WTC11 (cell line): ENCODE measurements around the gene C2orf49. TPM values are rescaled to one million over a fixed set of nuclear protein-coding genes. Genes with fewer than 3 reads are reported as not detected.

Experiments
- ATAC-seq: fragments of 200-7000 bp; cut with Tn5 transposase; 2 replicates; pipeline ENCODE4 v1.10.0; 2021; ENCODE audit warnings: mild to moderate bottlenecking, moderate library complexity
- CTCF ChIA-PET: fragments of 300-600 bp; sonication (Branson Sonifier 250); formaldehyde crosslinking; loops from one replicate; lab custom pipeline; 2021; ENCODE audit warnings: antibody characterized with exemption; lab: Charles Lee
- POLR2A ChIA-PET: fragments of 350-600 bp; sonication (Branson Sonifier 250); formaldehyde crosslinking; loops from one replicate; lab custom pipeline; 2021; ENCODE audit warnings: antibody characterized with exemption; lab: Charles Lee
- DNase-seq: peaks from one replicate; pipeline ENCODE4 v3.0.0; 2021; ENCODE audit warnings: low spot score
- H3K27ac Mint-ChIP-seq: 2 replicates; pipeline ENCODE4 v1.8.0; 2021; ENCODE audit warnings: mixed read lengths
- H3K27me3 Mint-ChIP-seq: 2 replicates; pipeline ENCODE4 v1.8.0; 2021; ENCODE audit warnings: low read depth, mild to moderate bottlenecking, moderate library complexity, mixed read lengths
- H3K36me3 Mint-ChIP-seq: 2 replicates; pipeline ENCODE4 v1.8.0; 2021; ENCODE audit warnings: mixed read lengths
- H3K4me1 Mint-ChIP-seq: 2 replicates; pipeline ENCODE4 v1.8.0; 2022; ENCODE audit warnings: mixed read lengths
- H3K4me3 Mint-ChIP-seq: 2 replicates; pipeline ENCODE4 v1.8.0; 2021; ENCODE audit warnings: mild to moderate bottlenecking, moderate library complexity, mixed read lengths
- H3K9me3 Mint-ChIP-seq: 2 replicates; pipeline ENCODE4 v1.8.0; 2021; ENCODE audit warnings: mixed read lengths
- EMX1 ChIP-seq: fragments of 250-450 bp; sonication (Bioruptor Pico); IDR thresholded peaks from 2 replicates; pipeline ENCODE4 v1.8.0; 2021; ENCODE audit warnings: mild to moderate bottlenecking
- ESRRA ChIP-seq: sonication (generic); formaldehyde crosslinking; IDR thresholded peaks from 2 replicates; pipeline ENCODE4 v1.8.1; 2022; ENCODE audit warnings: mild to moderate bottlenecking, missing genetic modification reagents, borderline replicate concordance
- ETV6 ChIP-seq: sonication (generic); formaldehyde crosslinking; IDR thresholded peaks from 2 replicates; pipeline ENCODE4 v1.8.1; 2022; ENCODE audit warnings: mild to moderate bottlenecking, missing genetic modification reagents
- FOXK1 ChIP-seq: sonication (generic); formaldehyde crosslinking; IDR thresholded peaks from 2 replicates; pipeline ENCODE4 v1.8.0; 2022; ENCODE audit warnings: mild to moderate bottlenecking, moderate library complexity, missing genetic modification reagents
- FOXP1 ChIP-seq: sonication (generic); formaldehyde crosslinking; IDR thresholded peaks from 2 replicates; pipeline ENCODE4 v1.8.0; 2022; ENCODE audit warnings: missing genetic modification reagents, mild to moderate bottlenecking, moderate library complexity, borderline replicate concordance
- HMGA2 ChIP-seq: fragments of 250-450 bp; sonication (Bioruptor Pico); IDR thresholded peaks from 2 replicates; pipeline ENCODE4 v1.4.0; 2021; ENCODE audit warnings: mild to moderate bottlenecking, moderate library complexity
- JAZF1 ChIP-seq: fragments of 250-450 bp; sonication (Bioruptor Pico); IDR thresholded peaks from 2 replicates; pipeline ENCODE4 v1.9.0; 2021; ENCODE audit warnings: moderate library complexity, mild to moderate bottlenecking, inconsistent platforms
- NFE2L1 ChIP-seq: sonication (generic); formaldehyde crosslinking; IDR thresholded peaks from 2 replicates; pipeline ENCODE4 v1.8.1; 2023; ENCODE audit warnings: missing genetic modification reagents
- NR1H2 ChIP-seq: sonication (generic); formaldehyde crosslinking; IDR thresholded peaks from 2 replicates; pipeline ENCODE4 v1.9.0; 2021; ENCODE audit warnings: mild to moderate bottlenecking, moderate library complexity, missing genetic modification reagents
- PRRX2 ChIP-seq: fragments of 250-450 bp; sonication (Bioruptor Pico); IDR thresholded peaks from 2 replicates; pipeline ENCODE4 v1.8.0; 2021; ENCODE audit warnings: mild to moderate bottlenecking
- SOX15 ChIP-seq: fragments of 250-450 bp; sonication (Bioruptor Pico); IDR thresholded peaks from 2 replicates; pipeline ENCODE4 v1.9.0; 2021; ENCODE audit warnings: mild to moderate bottlenecking
- SP1 ChIP-seq: sonication (generic); formaldehyde crosslinking; conservative IDR thresholded peaks from 2 replicates; pipeline ENCODE4 v1.8.1; 2022; ENCODE audit warnings: missing genetic modification reagents
- TCF7 ChIP-seq: sonication (generic); formaldehyde crosslinking; IDR thresholded peaks from 2 replicates; pipeline ENCODE4 v1.8.0; 2022; ENCODE audit warnings: mild to moderate bottlenecking, low read depth, missing genetic modification reagents, moderate library complexity
- TEAD1 ChIP-seq: sonication (generic); formaldehyde crosslinking; IDR thresholded peaks from 2 replicates; pipeline ENCODE4 v1.8.0; 2022; ENCODE audit warnings: mild to moderate bottlenecking, missing genetic modification reagents
- TEAD4 ChIP-seq: sonication (generic); formaldehyde crosslinking; IDR thresholded peaks from 2 replicates; pipeline ENCODE4 v1.8.0; 2022; ENCODE audit warnings: mild to moderate bottlenecking, missing genetic modification reagents
- ZNF121 ChIP-seq: sonication (generic); formaldehyde crosslinking; IDR thresholded peaks from 2 replicates; pipeline ENCODE4 v1.8.0; 2023; ENCODE audit warnings: missing genetic modification reagents
- ZNF317 ChIP-seq: sonication (generic); formaldehyde crosslinking; IDR thresholded peaks from 2 replicates; pipeline ENCODE4 v1.8.1; 2023; ENCODE audit warnings: low read depth, mild to moderate bottlenecking, moderate library complexity, missing genetic modification reagents, borderline replicate concordance
- total RNA-seq: library from RNA; stranded (reverse); gene quantifications from 3 replicates; pipeline ENCODE4 v1.2.3, GENCODE V29; 2021
- TF ChIP-seq, protein P1 (sequence below): sonication (generic); formaldehyde crosslinking; conservative IDR thresholded peaks from 2 replicates; pipeline ENCODE4 v1.8.1; 2022; ENCODE audit warnings: mild to moderate bottlenecking, missing genetic modification reagents
- TF ChIP-seq, protein P2 (sequence below): sonication (generic); formaldehyde crosslinking; IDR thresholded peaks from 2 replicates; pipeline ENCODE4 v1.8.1; 2023; ENCODE audit warnings: mild to moderate bottlenecking, missing genetic modification reagents
- TF ChIP-seq, protein P3 (sequence below): sonication (generic); formaldehyde crosslinking; IDR thresholded peaks from 2 replicates; pipeline ENCODE4 v1.8.1; 2022; ENCODE audit warnings: low read depth, missing genetic modification reagents, borderline replicate concordance
- TF ChIP-seq, protein P4 (sequence below): sonication (generic); formaldehyde crosslinking; IDR thresholded peaks from 2 replicates; pipeline ENCODE4 v1.8.0; 2023; ENCODE audit warnings: missing genetic modification reagents
- TF ChIP-seq, protein P5 (sequence below): fragments of 250-450 bp; sonication (Bioruptor Pico); conservative IDR thresholded peaks from 2 replicates; pipeline ENCODE4 v1.9.0; 2021; ENCODE audit warnings: mild to moderate bottlenecking
- TF ChIP-seq, protein P6 (sequence below): fragments of 200-600 bp; IDR thresholded peaks from 2 replicates; pipeline ENCODE4 v1.8.0; 2022; ENCODE audit warnings: antibody characterized with exemption
- TF ChIP-seq, protein P7 (sequence below): fragments of 250-450 bp; sonication (Bioruptor Pico); IDR thresholded peaks from 2 replicates; pipeline ENCODE4 v2.1.2; 2022; ENCODE audit warnings: mild to moderate bottlenecking, moderate library complexity

The C2orf49 gene
- total RNA-seq, 1 experiment from 2014 or later, result 15.9 TPM

DNA sequence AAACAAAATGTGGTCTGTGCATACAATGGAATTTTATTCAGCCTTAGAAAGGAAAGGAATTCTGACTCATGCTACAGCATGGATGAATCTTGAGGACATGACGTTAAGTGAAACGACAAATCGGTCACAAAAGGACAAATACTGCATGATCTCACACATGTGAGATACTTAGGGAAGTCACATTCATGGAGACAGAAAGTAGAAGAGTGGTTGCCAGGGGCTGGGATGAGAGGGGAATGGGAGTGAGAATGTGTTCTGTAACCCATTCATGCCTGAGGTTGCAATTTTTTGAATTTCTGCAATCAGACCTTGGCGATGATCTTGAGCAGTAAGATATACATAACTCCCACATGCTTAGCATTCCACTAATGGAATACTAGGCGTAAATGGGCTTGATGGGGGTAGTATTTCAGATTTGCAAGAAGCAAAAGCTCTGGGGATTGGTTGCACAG, 39.5 kb downstream of the C2orf49 start:
- ATAC-seq, result no peak
- CTCF ChIA-PET, result no interaction called here
- TF ChIP-seq ZNF121 (CRISPR knock-in tag), result no peak
- TF ChIP-seq ZNF317, result no peak
- TF ChIP-seq NFE2L1 (CRISPR knock-in tag), result no peak
- TF ChIP-seq, all 79 proteins: peak for 0
- no peaks in the 10 kb centered on the region for H3K9me3 Mint-ChIP-seq
- POLR2A ChIA-PET, result no interaction called here
- H3K27ac Mint-ChIP-seq, result peak overlapping the region; percentile 54
- peaks cover 10% of the 10 kb centered on the region for H3K36me3 Mint-ChIP-seq
- H3K4me3 Mint-ChIP-seq, result no peak overlapping the region
- no peaks in the 10 kb centered on the region for H3K4me1 Mint-ChIP-seq
- DNase-seq, result no peak
- no peaks in the 10 kb centered on the region for H3K27me3 Mint-ChIP-seq

DNA sequence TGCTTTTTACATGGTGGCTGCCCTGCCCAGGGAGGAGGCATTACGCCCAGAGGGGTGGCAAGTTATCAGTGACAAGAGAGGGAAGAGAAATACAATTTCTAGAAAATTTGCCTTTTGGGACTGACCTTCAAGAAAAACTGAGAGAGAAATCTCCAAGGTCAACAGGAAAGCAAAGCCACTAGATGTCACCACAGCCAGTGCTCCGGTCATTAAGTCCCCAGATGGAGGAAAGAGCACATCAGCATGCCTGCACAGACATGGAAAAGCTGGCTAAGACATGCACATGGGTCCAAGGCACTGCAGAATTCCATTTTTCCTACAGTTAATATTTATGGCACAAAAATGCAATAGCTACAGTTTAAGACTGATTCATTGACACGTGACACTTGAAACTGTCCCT, 40.5 kb downstream of the C2orf49 start:
- Mint-ChIP-seq H3K27ac (no peak overlapping the region), H3K9me3 (no peaks in the 10 kb centered on the region), H3K27me3 (no peaks in the 10 kb centered on the region), H3K4me3 (no peak overlapping the region), H3K36me3 (peaks cover 8% of the 10 kb centered on the region), H3K4me1 (no peaks in the 10 kb centered on the region)
- no peak for TF ChIP-seq TCF7 (CRISPR knock-in tag)
- TF ChIP-seq SOX15 (CRISPR knock-in tag), result no peak
- TF ChIP-seq FOXP1 (CRISPR knock-in tag), result no peak
- TF ChIP-seq FOXK1 (CRISPR knock-in tag), result no peak
- TF ChIP-seq TEAD1 (CRISPR knock-in tag), result no peak
- ATAC-seq (no peak), DNase-seq (no peak)
- ChIA-PET POLR2A (no interaction called here), CTCF (interaction anchor here (0.6 to 1.5 kb wide), 4 partner anchors 26 to 597 kb away, joined by 3 read pairs; no protein-coding TSS in a partner anchor)

DNA sequence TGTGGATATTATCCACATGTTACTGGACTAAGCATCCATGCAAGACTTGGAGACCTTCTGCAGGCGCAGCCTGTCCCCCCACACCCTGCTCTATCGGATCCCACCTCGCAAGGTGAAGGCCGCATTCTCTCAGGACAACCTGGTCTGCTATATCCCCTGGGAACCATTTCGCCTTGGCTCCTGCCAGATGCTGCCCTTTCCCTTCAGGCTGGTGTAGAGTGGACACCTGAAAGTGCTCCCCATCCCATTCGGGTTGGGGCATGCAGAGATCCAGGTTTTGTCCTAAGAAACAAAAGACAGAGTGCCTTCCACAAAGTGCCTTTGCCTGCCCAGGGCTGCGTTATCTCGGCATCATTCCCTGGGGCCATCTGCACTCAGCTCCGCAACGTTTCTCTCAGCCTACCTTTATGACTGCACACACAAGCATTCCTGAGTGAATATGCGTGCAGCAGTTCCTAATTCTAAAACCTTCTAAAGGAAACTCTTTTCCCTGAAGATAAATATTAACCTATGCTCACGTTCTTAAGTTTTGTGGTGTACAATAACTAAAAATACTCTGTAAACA, 41.0 kb downstream of the C2orf49 start:
- CTCF ChIA-PET, result interaction anchor here (0.6 to 1.5 kb wide), 5 partner anchors 26 to 597 kb away, joined by 3 read pairs; no protein-coding TSS in a partner anchor
- no peaks in the 10 kb centered on the region for H3K9me3 Mint-ChIP-seq
- DNase-seq, result no peak
- no peaks in the 10 kb centered on the region for H3K4me1 Mint-ChIP-seq
- no peaks in the 10 kb centered on the region for H3K27me3 Mint-ChIP-seq
- H3K27ac Mint-ChIP-seq, result peak overlapping the region; percentile 60; the same call in 1 of the 2 replicates
- no peak overlapping the region for H3K4me3 Mint-ChIP-seq
- POLR2A ChIA-PET, result no interaction called here
- no peak for ATAC-seq
- H3K36me3 Mint-ChIP-seq, result peaks cover 4% of the 10 kb centered on the region; the same call in 1 of the 2 replicates
- no peak for TF ChIP-seq ESRRA (CRISPR knock-in tag)
- no peak for TF ChIP-seq SP1 (CRISPR knock-in tag)
- TF ChIP-seq HMGA2 (CRISPR knock-in tag), result no peak
- TF ChIP-seq, protein P1, sequence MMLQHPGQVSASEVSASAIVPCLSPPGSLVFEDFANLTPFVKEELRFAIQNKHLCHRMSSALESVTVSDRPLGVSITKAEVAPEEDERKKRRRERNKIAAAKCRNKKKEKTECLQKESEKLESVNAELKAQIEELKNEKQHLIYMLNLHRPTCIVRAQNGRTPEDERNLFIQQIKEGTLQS (CRISPR knock-in tag), result no peak
- TF ChIP-seq, protein P2, sequence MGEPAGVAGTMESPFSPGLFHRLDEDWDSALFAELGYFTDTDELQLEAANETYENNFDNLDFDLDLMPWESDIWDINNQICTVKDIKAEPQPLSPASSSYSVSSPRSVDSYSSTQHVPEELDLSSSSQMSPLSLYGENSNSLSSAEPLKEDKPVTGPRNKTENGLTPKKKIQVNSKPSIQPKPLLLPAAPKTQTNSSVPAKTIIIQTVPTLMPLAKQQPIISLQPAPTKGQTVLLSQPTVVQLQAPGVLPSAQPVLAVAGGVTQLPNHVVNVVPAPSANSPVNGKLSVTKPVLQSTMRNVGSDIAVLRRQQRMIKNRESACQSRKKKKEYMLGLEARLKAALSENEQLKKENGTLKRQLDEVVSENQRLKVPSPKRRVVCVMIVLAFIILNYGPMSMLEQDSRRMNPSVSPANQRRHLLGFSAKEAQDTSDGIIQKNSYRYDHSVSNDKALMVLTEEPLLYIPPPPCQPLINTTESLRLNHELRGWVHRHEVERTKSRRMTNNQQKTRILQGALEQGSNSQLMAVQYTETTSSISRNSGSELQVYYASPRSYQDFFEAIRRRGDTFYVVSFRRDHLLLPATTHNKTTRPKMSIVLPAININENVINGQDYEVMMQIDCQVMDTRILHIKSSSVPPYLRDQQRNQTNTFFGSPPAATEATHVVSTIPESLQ (CRISPR knock-in tag), result no peak
- TF ChIP-seq, protein P3, sequence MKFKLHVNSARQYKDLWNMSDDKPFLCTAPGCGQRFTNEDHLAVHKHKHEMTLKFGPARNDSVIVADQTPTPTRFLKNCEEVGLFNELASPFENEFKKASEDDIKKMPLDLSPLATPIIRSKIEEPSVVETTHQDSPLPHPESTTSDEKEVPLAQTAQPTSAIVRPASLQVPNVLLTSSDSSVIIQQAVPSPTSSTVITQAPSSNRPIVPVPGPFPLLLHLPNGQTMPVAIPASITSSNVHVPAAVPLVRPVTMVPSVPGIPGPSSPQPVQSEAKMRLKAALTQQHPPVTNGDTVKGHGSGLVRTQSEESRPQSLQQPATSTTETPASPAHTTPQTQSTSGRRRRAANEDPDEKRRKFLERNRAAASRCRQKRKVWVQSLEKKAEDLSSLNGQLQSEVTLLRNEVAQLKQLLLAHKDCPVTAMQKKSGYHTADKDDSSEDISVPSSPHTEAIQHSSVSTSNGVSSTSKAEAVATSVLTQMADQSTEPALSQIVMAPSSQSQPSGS (CRISPR knock-in tag), result no peak
- no peak for TF ChIP-seq JAZF1
- TF ChIP-seq TEAD4 (CRISPR knock-in tag), result no peak
- TF ChIP-seq, protein P4, sequence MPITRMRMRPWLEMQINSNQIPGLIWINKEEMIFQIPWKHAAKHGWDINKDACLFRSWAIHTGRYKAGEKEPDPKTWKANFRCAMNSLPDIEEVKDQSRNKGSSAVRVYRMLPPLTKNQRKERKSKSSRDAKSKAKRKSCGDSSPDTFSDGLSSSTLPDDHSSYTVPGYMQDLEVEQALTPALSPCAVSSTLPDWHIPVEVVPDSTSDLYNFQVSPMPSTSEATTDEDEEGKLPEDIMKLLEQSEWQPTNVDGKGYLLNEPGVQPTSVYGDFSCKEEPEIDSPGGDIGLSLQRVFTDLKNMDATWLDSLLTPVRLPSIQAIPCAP (CRISPR knock-in tag), result no peak
- TF ChIP-seq ETV6 (CRISPR knock-in tag), result no peak
- TF ChIP-seq, protein P5, sequence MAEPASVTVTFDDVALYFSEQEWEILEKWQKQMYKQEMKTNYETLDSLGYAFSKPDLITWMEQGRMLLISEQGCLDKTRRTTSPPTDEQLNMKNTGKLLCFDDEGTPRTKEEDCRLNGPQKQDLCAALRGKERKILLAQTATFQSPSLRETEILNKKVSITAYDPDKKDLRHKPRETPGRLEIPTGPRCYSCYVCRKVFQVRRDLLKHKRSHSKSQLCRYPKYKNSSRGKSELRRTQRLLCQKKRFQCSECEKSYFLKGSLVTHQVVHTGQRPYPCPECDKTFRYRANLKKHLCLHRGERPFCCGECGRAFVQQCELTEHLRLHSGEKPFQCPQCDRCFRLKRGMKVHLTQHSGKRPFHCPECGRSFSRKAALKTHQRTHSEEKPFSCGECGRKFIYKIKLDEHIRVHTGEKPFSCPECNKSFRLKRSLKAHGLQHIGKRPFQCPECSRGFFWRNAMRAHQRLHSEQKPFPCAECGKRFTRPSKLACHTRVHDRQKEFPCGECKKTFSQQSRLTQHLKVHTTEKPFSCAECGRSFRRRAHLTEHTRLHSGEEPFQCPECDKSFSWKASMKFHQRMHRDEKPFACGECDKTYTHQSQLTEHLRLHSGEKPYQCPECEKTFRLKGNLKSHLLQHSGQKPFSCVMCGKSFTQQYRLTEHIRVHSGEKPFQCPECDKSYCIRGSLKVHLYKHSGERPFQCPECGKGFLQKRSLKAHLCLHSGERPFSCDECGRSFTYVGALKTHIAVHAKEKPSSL (CRISPR knock-in tag), result no peak
- TF ChIP-seq, protein P6, sequence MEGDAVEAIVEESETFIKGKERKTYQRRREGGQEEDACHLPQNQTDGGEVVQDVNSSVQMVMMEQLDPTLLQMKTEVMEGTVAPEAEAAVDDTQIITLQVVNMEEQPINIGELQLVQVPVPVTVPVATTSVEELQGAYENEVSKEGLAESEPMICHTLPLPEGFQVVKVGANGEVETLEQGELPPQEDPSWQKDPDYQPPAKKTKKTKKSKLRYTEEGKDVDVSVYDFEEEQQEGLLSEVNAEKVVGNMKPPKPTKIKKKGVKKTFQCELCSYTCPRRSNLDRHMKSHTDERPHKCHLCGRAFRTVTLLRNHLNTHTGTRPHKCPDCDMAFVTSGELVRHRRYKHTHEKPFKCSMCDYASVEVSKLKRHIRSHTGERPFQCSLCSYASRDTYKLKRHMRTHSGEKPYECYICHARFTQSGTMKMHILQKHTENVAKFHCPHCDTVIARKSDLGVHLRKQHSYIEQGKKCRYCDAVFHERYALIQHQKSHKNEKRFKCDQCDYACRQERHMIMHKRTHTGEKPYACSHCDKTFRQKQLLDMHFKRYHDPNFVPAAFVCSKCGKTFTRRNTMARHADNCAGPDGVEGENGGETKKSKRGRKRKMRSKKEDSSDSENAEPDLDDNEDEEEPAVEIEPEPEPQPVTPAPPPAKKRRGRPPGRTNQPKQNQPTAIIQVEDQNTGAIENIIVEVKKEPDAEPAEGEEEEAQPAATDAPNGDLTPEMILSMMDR, result no peak
- TF ChIP-seq EMX1, result no peak
- TF ChIP-seq, protein P7, sequence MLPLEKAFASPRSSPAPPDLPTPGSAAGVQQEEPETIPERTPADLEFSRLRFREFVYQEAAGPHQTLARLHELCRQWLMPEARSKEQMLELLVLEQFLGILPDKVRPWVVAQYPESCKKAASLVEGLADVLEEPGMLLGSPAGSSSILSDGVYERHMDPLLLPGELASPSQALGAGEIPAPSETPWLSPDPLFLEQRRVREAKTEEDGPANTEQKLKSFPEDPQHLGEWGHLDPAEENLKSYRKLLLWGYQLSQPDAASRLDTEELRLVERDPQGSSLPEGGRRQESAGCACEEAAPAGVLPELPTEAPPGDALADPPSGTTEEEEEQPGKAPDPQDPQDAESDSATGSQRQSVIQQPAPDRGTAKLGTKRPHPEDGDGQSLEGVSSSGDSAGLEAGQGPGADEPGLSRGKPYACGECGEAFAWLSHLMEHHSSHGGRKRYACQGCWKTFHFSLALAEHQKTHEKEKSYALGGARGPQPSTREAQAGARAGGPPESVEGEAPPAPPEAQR, result no peak
- TF ChIP-seq NR1H2 (CRISPR knock-in tag), result no peak
- no peak for TF ChIP-seq PRRX2 (CRISPR knock-in tag)
